Activated CD4-positive, alpha-beta T cell treated with anti-CD3 and anti-CD28 coated beads, Interleukin-2, amount 50 U/mL, for 4 hours (primary cell): Measurements from ENCODE around the gene PKP2.

ENCODE experiments used
- DNase-seq, 2 experiments: peaks; one replicate each; pipeline ENCODE4 v3.0.0-alpha.2; 2020

PKP2 gene

GRCh38 chr12:32743264-32743663 lies 153.3 kb downstream of the PKP2 start:
- DNase-seq: no peak

- no peak for DNase-seq
Measured at GRCh38 chr12:32742133-32742532, 154.4 kb downstream of the PKP2 start.
